Stomach (tissue), 9 donors: ENCODE results near the gene RASA3. TPM values are rescaled to one million over a fixed set of nuclear protein-coding genes. Genes with fewer than 3 reads are reported as not detected.

Source experiments
- DNase-seq, 2 donors: peaks; one replicate each; pipeline versions ENCODE4 v3.0.0 to v3.0.0-alpha.2; 2013 to 2019
- H3K27ac ChIP-seq, 5 donors: fragments of 200-600 bp in 4 of 5; sonication (generic) in 4 of 5; one replicate each; pipeline ENCODE4 v1.5.1; 2013 to 2019; ENCODE audit warnings: mild to moderate bottlenecking in 1 of 5, moderate library complexity in 1 of 5
- H3K27me3 ChIP-seq, 3 donors: fragments of 200-600 bp; sonication (generic); one replicate each; pipeline ENCODE4 v1.5.1; 2017 to 2019; ENCODE audit warnings: mixed run types in 1 of 3
- H3K36me3 ChIP-seq, 4 donors: fragments of 200-600 bp; sonication (generic); 1 replicate in 3 of 4; 2 replicates in 1 of 4; pipeline ENCODE4 v1.5.1; 2016 to 2019
- H3K4me1 ChIP-seq, 4 donors: fragments of 200-600 bp; sonication (generic); one replicate each; pipeline ENCODE4 v1.5.1; 2016 to 2019
- H3K4me3 ChIP-seq, 4 donors: fragments of 200-600 bp; sonication (generic) in 3 of 4; one replicate each; pipeline ENCODE4 v1.5.1; 2016 to 2019; ENCODE audit warnings: mild to moderate bottlenecking in 1 of 4
- H3K9me3 ChIP-seq, 4 donors: fragments of 200-600 bp; sonication (generic); one replicate each; pipeline ENCODE4 v1.5.1; 2016 to 2019
- EP300 ChIP-seq: sonication (generic); formaldehyde crosslinking; IDR thresholded peaks from one replicate; pipeline ENCODE4 v1.6.1; 2017; ENCODE audit warnings: antibody characterized with exemption
- POLR2A ChIP-seq, 4 donors: fragments of 450-650 bp; IDR thresholded peaks; one replicate each; pipeline ENCODE4 v1.6.1; 2016; ENCODE audit warnings: antibody characterized with exemption in 4 of 4, control low read depth in 2 of 4, mild to moderate bottlenecking in 1 of 4, moderate library complexity in 1 of 4
- POLR2AphosphoS5 ChIP-seq, 3 donors: sonication (generic); formaldehyde crosslinking; IDR thresholded peaks; one replicate each; pipeline ENCODE4 v1.6.1; 2016; ENCODE audit warnings: antibody characterized with exemption in 3 of 3
- WGBS, 5 donors: extraction: QIAGEN DNeasy Blood & Tissue Kit in 3 of 5; methylation state at CpG; one replicate each; pipeline versions ENCODE4 v1.1.5 to v1.1.7; 2013 to 2018; 5-methylcytosine and 5-hydroxymethylcytosine counted together
- intact Hi-C: fragments of 100-400 bp; cut with DNase I; formaldehyde crosslinking; loops from one replicate; pipeline ENCODE4 v1.15.1; 2023; ENCODE audit warnings: low total_unique reads
- polyA plus RNA-seq, 3 donors: library from polyadenylated mRNA; stranded (reverse); fragments of 200-250 nt; gene quantifications; one replicate each; pipeline ENCODE4 v1.2.3, GENCODE V29; 2013
- total RNA-seq, 5 donors: library from RNA; depleted of rRNA; stranded (reverse); fragments of >200 nt; gene quantifications; one replicate each; pipeline versions ENCODE4 v1.1.0 to v1.2.3, GENCODE V29; 2014 to 2016
- TF ChIP-seq, protein P1 (sequence below), 7 experiments: fragments of 450-650 bp in 4 of 7; fragments of 200-600 bp in 3 of 7; sonication (generic) in 3 of 7; IDR thresholded peaks; one replicate each; pipeline ENCODE4 v1.5.1; 2016 to 2019; ENCODE audit warnings: antibody characterized with exemption in 7 of 7, control low read depth in 2 of 7, mild to moderate bottlenecking in 1 of 7
- donor health status: healthy with polysubstance abuse.
- donor health status: Bipolar disorder and iron deficiency.
- donor health status: healthy.

Gene RASA3
- total and polyA plus RNA-seq, 8 donors = 3.7 to 22.3 (median 7.9) TPM

GRCh38 chr13:113970810-113971470 is 161.5 kb downstream of the RASA3 start:
- H3K9me3 ChIP-seq = no peaks in the 10 kb centered on the region
- 30 to 62% (median 47%) methylated on average over 11 to 19 of the region's 19 CpGs for WGBS, 5 donors
- TF ChIP-seq POLR2AphosphoS5 (IDR thresholded peaks at IDR 0.05) = peak; percentile 47 to 90 (median 89)
- TF ChIP-seq EP300 = no peak

DNA sequence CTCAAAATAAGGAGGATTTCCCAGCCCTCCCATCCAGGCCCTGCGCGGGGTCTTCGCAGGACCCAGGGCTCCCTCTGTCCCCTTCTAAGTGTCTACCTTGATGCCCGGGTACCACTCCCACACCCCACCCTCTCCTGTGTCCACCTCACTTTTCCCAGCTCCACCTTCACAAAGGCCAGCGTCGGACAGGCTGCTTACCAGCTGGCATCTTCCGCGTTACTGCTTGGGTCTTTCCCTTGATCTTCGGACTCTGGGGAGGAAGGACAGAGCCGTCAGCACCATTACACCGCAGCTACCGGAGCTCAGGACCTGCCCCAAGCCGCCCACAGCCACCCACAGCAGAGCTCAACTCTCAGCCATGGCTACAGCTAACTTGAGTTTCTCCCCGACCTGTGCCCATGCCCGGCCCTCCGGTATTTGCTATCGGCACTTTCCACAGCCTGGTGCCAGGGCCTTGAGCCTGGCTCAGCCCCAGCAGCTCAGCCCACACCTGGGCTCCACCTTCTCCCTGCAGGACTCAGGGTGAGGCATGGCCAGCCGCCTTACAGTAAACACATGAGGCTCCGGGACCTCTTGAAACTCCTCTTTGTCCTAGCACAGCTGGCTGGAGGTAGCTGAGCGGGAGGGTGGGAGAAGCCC is 162.3 kb downstream of the RASA3 start:
- no peaks in the 10 kb centered on the region for H3K9me3 ChIP-seq
- H3K4me3 ChIP-seq = peak overlapping the region; percentile 29 to 37 (median 32)
- peak; percentile 65 to 94 for DNase-seq
- H3K4me1 ChIP-seq = peaks cover 17 to 46% (median 41%) of the 10 kb centered on the region in 4 donors
- H3K36me3 ChIP-seq = peaks cover 2 to 34% (median 32%) of the 10 kb centered on the region in 4 donors
- WGBS, 5 donors = 32 to 61% (median 46%) methylated on average over 19 to 20 of the region's 20 CpGs
- H3K27me3 ChIP-seq = no peaks in the 10 kb centered on the region
- TF ChIP-seq EP300 (no peak), POLR2A (IDR thresholded peaks at IDR 0.05) (peak in 2 of 4 donors; percentile 42 to 56), POLR2AphosphoS5 (IDR thresholded peaks at IDR 0.05) (peak in 2 of 3 donors; percentile 78 to 93)
- peak overlapping the region; percentile 86 to 94 (median 92) for H3K27ac ChIP-seq
- intact Hi-C loops = no loop called here

More at GRCh38 chr13:113970810-113971470, 161.5 kb downstream of the RASA3 start:
- DNase-seq = peak; percentile 75 to 91
- Histone ChIP-seq H3K4me1 (peaks cover 21 to 51% (median 44%) of the 10 kb centered on the region in 4 donors), H3K27ac (peak overlapping the region; percentile 86 to 94 (median 92)), H3K36me3 (peaks cover 5 to 42% (median 39%) of the 10 kb centered on the region in 4 donors), H3K4me3 (peak overlapping the region in 1 of 4 donors; percentile 37), H3K27me3 (no peaks in the 10 kb centered on the region)
- intact Hi-C loops = no loop called here

GRCh38 chr13:113969311-113969972 is 163.0 kb downstream of the RASA3 start:
- Histone ChIP-seq H3K4me1 (peaks cover 13 to 42% (median 37%) of the 10 kb centered on the region in 4 donors), H3K36me3 (peaks cover 0 to 27% (median 25%) of the 10 kb centered on the region in 4 donors), H3K27me3 (no peaks in the 10 kb centered on the region), H3K9me3 (no peaks in the 10 kb centered on the region), H3K4me3 (peak overlapping the region; percentile 29 to 37 (median 32)), H3K27ac (peak overlapping the region; percentile 86 to 94 (median 92))
- WGBS, 5 donors = 75 to 88% (median 79%) methylated on average over 23 to 25 of the region's 25 CpGs
- no peak for TF ChIP-seq POLR2AphosphoS5 (IDR thresholded peaks at IDR 0.05)
- TF ChIP-seq, protein P1, sequence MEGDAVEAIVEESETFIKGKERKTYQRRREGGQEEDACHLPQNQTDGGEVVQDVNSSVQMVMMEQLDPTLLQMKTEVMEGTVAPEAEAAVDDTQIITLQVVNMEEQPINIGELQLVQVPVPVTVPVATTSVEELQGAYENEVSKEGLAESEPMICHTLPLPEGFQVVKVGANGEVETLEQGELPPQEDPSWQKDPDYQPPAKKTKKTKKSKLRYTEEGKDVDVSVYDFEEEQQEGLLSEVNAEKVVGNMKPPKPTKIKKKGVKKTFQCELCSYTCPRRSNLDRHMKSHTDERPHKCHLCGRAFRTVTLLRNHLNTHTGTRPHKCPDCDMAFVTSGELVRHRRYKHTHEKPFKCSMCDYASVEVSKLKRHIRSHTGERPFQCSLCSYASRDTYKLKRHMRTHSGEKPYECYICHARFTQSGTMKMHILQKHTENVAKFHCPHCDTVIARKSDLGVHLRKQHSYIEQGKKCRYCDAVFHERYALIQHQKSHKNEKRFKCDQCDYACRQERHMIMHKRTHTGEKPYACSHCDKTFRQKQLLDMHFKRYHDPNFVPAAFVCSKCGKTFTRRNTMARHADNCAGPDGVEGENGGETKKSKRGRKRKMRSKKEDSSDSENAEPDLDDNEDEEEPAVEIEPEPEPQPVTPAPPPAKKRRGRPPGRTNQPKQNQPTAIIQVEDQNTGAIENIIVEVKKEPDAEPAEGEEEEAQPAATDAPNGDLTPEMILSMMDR (IDR thresholded peaks at IDR 0.05) = no peak
- no peak for TF ChIP-seq EP300
- no peak for TF ChIP-seq POLR2A (IDR thresholded peaks at IDR 0.05)
- DNase-seq = no peak
- intact Hi-C loops = no loop called here

GRCh38 chr13:113968463-113969310 is 163.7 kb downstream of the RASA3 start:
- Histone ChIP-seq H3K4me1 (peaks cover 13 to 42% (median 33%) of the 10 kb centered on the region in 4 donors), H3K9me3 (no peaks in the 10 kb centered on the region), H3K36me3 (peaks cover 0 to 25% (median 21%) of the 10 kb centered on the region in 4 donors), H3K27me3 (no peaks in the 10 kb centered on the region), H3K27ac (peak overlapping the region; percentile 16 to 94 (median 91)), H3K4me3 (peak overlapping the region in 3 of 4 donors; percentile 29 to 37 (median 35))
- WGBS, 5 donors = 91 to 95% (median 92%) methylated on average over 10 to 17 of the region's 17 CpGs
- TF ChIP-seq EP300 (no peak), POLR2A (IDR thresholded peaks at IDR 0.05) (no peak), POLR2AphosphoS5 (IDR thresholded peaks at IDR 0.05) (no peak)
- TF ChIP-seq, protein P1 (IDR thresholded peaks at IDR 0.05) = no peak
- DNase-seq = no peak
- intact Hi-C loops = no loop called here
